ENCODE measurements around the gene KRT33B.
"Not testable (repeated sequence)": the region's sequence is repeated elsewhere in the genome, so short reads cannot be mapped to it uniquely, and the experiment has no call there.

Gene KRT33B

DNA sequence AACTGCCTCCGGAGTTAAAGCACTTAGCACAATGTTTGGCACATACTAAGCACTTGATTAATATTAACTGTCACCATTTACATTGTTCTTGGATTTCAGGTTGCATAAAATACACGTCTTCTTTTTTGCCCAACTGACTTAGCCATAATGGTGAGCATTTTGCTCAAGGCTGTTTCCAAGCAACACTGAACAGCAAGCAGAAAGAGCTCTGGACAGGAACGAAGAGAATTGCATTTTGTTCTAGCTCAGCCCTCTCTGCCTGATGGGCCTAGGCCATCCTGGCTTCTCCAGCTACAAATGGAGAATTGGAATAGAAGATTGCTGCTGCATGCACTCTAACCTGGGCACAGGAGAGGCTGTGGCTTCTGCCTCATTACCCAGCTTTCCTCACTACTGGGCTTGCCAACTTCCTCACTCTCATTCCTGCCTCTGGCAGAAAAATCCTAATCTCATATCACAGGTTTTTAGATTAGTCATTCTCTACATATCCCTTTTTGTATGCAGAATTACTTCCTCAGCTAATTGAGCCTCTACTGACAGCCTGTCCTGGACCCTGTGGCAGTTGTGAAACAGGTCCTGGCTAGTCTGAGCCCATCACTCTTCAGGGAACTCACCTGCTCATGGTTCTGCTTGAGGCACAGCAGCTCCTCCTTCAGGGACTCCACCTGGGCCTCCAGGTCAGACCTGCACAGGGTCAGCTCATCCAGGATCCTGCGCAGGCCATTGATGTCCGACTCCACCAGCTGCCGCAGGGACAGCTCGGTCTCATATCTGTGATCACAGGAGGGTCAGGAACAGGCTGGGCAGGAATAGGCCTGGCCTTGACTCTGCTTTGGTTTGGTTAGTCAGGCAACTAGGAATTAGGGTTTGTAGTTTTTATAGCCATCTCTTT is 21.5 kb downstream of the KRT33B start:
- no peak for DNase-seq (ENCODE audit: low read depth, low spot score)

DNA sequence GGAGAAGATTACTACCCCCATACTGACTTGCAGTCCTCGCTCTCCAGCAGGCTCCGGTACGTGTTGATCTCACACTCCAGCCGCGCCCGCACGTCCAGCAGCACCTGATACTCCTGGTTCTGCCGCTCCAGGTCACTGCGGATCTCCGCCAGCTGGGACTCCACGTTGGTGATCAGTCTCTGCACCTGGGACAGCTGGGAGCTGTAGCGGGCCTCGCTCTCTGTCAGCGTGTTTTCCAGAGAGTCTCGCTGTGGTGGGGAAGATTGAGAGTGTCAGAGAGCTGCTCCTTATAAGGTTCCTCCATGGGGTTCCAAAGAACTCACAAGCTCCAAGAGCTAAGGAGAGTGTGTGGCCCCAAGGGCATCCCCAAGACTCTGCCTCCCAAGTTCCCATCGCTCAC is 23.2 kb downstream of the KRT33B start:
- not testable (repeated sequence) for DNase-seq (ENCODE audit: low read depth, low spot score)

DNA sequence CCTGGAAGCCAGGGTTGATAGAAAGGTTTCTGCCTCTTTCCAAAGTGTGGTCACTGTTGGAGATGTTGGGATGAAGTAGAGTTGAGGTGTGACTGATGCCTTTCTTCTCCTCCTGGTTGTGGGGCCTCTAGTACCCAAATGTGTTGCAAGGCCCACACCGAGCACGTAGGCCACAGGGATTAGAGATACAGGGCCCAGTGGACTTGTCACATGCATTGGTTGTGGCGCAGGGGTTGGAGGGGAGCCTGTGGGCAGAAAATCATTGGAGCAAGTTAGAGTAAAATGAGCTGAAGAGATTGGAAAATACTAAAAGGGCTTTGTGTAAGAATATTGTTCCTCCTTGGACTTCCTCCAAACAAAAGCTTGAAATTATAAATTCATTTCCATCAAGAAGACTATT is 23.6 kb downstream of the KRT33B start:
- DNase-seq (ENCODE audit: low read depth, low spot score): no peak

DNA sequence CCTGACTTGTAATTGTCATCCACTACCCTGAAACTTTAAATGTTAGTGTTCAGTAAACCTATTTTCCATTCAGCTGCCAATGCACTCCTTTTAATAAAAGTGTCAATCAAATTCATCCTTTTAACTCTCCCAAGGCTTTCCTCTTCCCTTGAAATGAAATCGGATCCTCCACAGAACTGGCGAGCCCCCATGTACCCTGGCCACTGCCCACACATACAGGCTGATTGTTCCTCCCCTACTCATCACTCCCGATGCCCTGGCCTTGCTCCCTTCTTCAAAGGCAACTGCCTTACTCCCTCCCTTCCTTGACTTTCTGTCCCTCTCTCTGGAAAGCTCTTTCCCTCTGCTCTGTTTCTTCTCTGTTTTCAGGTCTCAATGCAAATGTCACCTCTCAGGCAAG is 26.6 kb downstream of the KRT33B start:
- no peak for DNase-seq (ENCODE audit: low read depth, low spot score)

DNA sequence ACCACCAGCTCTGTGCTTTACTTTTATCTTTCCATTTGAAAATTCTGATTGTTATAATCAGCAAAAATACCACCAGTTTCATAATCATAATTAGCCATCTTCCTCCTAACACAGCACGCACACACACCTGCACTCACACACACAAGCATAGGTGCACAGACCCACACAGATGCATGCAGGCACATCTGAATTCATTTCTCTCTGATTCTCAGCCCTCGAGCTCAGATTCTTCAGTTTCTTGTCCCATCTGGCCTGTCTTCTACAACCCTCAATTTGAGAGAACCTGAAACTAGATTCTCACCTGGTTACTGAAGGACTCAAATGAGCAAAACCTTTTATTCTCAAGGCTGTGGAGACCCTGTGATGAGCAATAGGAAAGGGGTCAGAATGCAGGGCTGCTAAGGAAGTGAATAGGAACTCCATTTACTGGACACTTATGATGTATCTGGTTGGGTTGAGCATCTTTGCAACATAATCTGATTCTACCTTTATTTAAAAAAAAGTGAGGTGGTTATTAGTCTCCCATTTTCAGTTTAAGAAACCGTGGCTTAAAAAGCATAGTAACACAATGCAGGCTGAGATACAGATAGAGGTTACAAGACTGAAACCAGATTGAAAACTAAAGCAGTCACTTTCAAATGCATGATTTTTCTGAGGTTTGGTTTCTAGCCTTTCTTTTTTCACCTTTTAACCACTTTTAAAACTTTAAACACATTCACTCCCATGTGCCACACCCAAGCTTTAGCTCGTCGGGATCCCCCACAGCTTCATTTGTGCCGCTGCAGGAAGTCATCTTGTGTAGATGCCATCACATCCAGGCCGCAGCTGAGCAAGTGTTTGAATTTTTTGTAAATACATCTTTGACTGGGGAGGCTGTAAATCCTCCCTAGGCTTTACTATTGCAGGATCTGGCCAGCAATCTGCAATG is 28.4 kb downstream of the KRT33B start:
- DNase-seq (ENCODE audit: low read depth, low spot score): no peak

DNA sequence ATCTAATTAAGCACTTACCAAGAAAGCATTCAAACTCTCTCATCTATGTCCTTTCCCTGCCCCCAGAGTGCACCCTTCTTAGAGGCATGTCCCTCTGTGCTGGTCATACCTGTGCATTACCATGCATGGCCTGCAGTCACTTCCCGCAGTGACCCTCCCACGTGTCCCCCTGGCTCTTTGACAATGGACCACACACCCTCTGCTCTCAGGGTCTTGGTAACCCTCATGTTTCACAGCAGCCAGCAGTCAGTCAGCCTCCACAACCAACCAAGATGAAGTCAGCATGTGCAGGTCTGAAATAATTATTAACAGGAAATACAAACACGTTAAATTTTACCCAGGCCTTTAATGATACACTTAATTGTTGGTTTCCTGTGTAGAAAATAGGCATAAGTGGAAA is 29.1 kb downstream of the KRT33B start:
- no peak for DNase-seq (ENCODE audit: low read depth, low spot score)

DNA sequence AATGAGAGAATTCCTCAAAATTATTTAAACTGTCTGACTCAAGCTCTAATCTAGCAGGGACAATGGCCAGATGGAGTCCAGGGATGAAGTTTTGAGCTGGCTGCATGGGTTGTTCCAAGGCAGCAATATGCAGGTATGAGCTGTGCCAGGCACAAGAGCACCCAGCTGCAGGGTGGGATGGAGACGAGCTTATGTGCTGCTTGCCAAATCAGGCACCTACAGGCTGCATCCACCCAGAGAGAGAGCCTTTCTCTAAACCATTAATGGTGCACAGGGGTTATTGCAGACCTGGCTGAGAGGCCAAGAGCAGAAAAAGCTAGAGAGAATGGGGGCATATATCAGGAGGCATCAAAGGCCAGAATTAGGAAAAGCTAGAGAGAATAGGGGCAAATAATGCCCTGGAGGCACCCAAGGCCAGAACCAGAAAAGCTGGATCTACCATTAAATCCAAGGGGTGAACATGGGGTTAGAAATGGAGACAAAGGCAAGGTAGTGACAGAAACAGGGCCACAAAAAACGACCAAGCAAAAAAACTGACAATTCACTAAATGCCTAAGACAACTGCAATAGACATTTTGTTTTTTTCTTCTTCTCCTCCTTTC is 29.9 kb downstream of the KRT33B start:
- DNase-seq (ENCODE audit: low read depth, low spot score): no peak

DNA sequence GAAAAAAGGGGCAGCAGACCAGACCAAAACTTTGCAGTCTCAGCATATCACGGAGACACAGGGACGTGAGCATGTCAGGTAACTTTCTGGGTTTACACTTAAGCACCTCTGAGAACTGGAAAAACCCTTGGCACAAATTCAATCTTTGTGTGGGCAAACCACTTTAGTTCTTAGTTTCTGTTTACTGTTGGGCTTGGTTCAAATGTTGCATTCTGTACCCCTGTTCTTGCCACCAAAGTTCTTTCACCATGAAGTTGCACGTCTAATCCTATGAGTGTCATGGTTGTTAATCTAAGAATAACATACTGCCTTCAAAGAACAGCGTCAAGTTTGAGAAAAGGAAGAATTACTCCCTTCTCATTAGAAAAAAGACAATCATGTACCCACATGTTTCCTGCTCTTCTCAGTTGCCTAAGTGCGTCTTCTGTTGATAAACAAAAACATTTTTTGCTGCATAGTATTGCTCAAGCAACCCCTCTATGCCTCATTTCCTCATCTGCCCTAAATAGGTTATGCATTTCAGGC is 30.6 kb downstream of the KRT33B start:
- peak; percentile 49 for DNase-seq (ENCODE audit: low read depth, low spot score)

DNA sequence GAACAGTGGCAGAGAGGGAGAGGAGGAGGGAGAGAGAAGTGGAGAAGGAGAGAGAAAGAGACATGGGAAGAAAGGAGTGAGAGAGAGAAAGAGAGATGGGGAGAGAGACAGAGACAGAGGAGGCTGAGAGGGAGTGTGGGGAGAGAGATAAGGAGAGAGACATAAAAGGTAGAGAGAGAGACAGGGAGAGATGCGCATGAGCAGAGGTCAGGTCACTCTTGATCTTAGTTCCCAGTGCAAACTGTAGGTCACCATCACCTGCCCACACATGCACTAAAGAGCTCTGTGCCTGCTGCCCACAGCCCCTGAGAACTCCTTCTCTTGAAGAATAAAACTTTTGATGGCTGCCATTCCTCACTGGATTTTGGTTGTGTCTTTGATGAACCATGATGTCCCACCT is 33.9 kb downstream of the KRT33B start:
- no peak for DNase-seq (ENCODE audit: low read depth, low spot score)

DNA sequence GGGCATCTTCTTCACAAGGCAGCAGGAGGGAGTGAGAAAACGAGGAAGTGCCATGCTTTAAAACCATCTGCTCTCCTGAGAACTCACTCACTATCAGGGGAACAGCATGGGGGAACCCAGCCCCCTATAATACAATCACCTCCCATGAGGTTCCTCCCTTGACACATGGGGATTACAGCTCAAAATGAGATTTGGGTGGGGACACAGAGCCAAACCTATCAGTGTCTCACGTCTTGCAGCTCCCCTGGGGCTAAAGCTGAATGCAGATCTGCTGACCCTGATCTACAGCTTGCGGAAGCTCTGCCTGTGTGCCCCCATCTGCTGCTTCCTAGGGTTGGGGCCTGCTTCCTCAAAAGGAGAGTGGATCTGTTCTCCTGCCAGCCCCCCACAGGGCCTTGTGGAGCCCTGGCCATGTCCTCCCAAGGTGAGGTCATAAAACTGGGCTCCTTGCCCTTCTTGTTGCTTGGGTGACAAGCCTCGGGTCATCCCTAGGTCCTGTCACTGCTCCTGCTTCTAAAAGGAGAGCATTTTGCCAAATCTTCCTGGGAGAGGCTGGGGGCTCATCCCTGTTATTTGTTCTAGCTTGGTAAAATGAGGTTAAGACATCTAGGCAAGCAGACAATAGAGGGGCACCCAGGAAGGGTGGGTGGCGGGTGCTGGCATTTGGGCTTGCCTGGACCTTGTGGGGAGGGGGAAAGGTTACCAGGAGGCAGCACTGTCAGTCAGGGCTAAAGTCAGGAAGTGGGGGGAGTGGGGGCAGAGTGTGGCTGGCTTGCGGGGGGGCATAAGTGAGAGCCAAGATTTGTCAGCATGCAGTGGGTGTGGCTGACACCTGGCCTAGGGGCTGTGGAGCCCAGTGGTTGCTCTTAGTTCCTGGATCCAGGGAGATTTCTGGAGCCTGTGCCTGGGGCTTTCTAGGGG is 35.0 kb downstream of the KRT33B start:
- no peak for DNase-seq (ENCODE audit: low read depth, low spot score)

DNA sequence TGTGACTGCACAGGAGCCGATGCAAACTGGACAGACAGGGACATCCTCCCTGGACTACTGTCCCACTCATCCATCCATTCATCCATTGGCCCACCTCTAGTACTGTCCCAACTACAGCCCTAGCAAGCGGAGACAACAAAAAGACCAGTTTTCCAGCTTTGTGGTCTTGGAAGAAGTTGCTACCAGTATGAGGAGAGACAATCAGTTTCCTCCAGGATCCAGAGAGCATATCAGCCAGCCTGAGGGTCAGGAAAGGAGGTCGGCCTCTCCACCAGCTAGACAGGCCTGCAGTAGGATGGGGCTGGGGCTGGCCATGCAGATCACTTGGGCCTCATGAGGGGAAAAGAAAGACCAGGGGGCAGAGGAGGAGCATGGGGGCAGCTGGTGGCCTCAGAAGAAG is 35.8 kb downstream of the KRT33B start:
- DNase-seq (ENCODE audit: low read depth, low spot score): no peak

DNA sequence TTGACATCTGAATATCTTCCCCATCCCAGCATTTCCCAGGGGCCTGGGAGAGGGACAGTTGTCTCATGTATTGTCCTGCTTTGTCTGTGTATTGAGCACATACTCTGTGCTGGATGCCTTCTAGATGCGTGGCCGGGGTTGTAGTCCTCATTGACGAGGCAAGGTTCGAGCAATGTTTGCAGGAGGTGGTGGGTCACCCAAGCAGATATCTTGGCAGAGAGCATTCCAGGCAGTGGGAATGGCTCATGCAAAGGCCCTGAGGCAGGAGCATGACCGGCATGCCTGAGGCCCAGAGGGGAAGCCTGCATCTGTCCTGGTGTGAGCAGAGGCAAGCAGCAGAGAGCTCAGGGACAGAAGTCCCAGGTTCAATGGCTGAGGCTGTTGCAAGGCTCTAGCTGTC is 36.5 kb downstream of the KRT33B start:
- no peak for DNase-seq (ENCODE audit: low read depth, low spot score)

DNA sequence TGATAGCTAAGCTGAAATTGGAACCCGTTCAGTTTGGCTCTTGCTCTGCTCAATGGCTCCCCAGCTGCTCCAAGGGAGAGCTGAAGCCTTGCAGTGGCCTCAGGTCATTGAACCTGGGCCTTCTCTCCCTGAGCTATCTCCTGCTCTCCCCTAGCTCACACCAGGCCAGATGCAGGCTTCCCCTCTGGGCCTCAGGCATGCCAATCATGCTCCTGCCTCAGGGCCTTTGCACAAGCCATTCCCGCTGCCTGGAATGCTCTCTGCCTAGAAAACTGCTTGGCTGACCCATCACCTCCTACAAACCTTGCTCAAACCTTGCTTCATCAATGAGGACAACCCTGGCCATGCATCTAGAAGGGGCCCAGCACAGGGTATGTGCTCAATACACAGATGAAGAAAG is 37.4 kb downstream of the KRT33B start:
- DNase-seq (ENCODE audit: low read depth, low spot score): no peak

DNA sequence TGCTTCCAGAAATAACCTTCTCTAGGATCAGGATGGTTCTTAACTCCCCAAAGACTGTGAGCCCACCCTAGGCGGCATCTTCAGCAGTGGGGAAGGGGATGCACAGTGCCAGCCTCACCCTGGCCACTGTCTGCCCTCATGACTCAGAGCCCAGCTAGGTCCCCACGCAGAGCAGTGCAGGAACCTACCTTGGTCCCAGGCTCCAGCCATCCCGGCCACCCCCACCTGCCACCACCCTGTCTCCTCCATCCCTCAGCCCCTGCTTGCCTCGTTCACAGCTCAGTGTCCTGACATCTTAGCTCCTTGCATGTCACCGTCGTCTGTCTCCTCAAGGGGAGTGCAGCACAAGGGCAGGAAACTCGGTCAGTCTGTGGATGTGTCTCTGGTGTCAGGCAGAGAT is 38.0 kb downstream of the KRT33B start:
- no peak for DNase-seq (ENCODE audit: low read depth, low spot score)

DNA sequence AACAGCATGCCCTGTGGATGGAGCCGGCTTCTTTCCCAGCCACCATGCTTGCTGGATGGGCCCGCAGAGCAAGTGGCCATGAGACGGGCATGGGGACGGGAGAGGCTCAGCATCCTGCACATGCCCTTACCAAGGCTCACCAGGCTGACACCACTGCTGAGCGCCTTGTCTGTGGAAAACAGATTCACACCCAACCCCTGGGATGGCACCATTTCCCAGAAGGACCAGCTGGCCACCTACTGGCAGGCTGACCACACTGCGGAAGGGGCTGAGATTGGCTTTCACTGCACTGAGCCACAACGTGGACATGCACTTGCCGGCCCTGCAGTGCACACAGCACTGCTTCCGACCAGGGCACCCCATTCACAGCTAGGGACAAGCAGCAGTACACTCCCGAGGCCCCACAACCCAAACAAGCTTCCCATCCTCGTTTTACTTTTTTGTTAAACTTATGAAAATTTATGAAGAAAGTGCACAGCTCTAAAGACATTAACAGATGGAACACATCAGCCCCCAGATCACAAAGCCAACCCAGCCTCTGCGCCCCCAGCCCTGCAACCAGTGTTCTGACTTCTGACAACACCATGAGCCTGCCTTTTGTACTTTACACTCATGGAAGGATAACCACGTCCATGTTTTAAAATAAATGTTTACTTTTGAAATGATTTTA is 40.2 kb downstream of the KRT33B start:
- DNase-seq (ENCODE audit: low read depth, low spot score): peak; percentile 59

DNA sequence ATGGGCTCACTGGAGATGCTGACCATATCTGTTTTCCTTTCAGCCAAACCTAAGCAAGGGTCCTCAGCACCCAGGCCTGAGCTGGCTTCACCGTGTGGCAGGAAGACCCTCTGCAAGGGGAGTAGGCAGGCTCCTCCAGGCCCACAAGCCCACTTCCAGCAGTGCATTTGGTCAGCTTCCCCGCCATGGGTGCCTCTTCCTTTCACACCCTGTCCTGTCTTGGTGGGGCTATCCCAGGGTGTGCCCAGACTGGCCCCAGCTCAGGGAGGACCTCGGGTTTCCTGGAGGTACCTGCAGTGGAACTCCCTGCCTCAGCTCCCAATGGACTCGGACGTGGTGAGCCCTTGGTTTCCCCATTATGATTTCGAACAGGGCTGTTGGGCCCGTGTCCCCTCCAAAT is 41.4 kb downstream of the KRT33B start:
- no peak for DNase-seq (ENCODE audit: low read depth, low spot score)

DNA sequence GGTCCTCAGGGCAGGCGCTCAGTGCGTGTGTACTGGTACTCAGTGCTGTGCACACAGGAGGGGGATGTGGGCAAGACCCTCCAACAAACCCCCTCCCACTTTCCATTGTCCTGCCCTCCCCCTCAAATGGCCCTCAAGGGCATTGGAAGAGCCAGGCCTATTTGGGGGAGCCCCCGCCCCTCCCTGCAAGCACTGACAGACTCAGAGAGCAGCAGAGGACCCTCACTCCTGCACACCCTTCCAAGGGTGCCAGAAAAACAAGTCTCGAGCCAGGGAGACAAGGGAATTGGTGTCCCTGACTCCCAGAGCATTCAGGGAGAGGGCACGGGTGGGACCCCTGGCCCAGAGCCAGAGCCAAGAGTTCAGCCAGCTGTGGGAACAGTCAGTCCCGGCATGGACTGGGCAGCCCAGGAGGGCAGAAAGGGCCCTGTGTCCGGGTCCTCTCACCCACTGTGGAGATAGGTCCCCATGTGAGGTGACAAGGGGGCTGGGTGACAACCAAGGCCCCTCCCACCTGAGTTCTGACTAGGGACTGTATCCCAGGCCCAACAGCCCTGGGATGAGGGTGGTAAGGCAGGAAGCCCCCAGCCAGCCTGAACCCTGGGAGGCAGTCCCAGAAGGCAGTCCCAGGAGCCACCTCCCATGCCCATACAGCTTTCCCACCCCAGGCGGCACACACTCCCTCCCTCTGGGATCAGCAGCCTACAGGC is 42.0 kb downstream of the KRT33B start:
- DNase-seq (ENCODE audit: low read depth, low spot score): no peak

DNA sequence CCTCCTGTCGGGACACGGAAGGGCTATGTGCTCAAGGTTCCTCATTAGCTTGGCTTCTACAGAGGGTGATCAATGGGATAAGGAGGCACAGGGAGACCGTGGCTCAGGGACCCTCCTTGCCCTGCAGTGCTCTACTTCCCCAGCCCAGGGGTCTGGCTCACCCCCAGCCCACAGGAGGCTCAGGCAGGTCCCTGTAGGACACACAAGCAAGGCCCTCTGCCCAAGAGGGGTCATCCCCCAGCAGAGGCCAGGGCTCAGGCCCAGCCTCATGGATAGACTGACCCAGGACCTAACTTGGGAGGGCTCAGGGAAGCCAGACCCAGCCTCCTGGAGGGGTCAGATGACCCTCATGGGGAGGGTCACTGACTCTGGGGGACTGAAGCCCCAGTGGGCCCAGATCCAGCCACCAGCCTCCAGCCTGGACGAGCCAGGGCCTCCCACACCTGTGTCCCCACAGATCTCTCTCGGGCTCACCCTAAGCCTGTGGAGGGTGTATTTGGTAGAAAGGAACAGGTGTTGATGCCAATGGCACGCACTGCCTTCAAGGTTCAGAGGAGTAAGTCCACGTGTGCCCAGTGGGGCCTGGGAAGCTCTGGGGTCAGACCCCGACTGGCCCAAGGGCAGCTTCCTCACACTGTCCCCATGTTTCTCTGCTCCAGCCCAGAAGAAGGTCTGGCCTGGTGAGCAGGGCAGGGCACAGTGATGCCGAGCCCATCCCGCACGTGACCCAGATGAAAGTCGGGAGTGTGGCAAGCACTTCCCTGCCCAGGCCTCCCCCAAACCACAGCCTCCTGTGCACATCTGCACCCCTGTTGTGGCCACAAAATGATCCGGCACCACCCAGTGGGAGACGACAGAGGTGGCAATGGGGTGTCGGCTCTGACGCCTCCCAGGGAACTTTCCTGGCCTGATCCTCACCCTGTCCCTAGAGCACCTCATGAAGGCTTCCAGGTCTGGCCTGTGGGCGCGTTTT is 43.2 kb downstream of the KRT33B start:
- no peak for DNase-seq (ENCODE audit: low read depth, low spot score)

DNA sequence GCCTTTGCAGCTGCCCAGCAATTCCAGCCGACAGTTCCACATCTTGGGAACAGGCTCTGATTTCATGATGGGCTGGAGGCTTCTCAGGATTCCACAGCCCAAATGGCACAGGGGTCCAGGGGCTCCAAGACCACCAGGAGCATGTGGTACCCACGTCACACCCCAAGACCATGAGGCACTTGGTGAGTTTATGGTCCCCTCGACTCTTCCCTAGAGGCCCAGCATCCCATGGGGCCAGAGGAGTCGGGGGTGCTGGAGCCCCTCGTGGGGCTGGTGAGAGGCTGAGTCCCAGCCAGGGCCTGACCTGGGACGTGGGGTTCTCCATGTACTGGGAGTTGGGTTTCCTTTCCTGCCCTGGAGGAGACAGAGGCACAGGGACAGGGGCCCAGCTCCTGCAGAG is 44.0 kb downstream of the KRT33B start:
- no peak for DNase-seq (ENCODE audit: low read depth, low spot score)
